ENCODE measurements around the gene LINC00237.

Gene LINC00237

DNA sequence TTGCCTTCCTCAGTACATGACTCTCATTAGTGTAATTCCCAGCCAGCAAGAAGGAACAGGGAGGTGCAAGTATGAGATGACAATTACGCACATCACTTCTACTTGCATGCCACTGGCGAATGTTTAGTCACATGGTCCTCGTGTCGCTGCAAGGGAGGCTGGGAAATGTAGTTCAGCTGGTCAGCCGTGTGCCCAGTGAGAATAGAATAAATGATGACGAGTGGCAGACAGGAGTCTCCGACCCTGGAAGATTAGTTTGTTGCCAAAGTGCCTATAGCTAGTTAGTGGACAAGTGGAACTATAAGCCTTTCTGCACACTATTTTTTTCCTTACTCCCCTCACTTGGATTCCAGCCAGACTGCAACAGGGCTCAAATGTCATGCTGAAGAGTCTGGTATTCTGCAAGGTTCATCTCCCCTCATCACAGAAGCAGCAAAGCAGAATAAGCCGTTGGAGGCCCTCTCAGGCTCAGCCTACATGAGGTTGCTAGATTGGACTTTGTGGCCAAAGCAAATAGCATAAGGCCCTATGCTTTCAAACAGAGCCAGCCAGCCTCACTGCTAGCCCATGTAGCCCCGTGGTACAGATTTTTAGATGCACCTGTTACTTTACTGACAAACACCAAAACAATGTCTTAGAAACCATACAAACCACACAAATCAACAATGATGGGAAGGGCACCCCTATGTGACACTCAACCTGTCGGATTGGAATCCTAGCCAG is 9.7 kb downstream of the LINC00237 start:
- no peak for DNase-seq (ENCODE audit: low read depth)

DNA sequence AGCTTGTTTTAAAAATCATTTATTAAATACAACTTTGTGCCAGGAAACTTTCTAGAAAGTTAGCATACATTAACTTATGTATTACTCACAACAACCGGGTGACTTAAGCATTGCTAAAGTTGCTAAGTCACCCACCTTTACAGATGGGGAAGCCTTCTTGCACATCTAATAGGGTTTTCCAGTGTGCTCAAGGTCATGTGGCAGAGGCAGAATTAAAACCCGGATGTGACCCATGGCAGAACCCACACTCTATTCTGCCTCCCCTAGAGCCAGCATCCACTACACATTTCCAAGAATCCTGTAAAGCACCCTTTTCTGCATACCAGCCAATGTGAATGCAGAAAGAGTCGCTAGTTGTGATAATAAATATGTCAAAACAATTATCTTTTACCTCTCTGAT is 13.4 kb downstream of the LINC00237 start:
- DNase-seq (ENCODE audit: low read depth) = no peak

DNA sequence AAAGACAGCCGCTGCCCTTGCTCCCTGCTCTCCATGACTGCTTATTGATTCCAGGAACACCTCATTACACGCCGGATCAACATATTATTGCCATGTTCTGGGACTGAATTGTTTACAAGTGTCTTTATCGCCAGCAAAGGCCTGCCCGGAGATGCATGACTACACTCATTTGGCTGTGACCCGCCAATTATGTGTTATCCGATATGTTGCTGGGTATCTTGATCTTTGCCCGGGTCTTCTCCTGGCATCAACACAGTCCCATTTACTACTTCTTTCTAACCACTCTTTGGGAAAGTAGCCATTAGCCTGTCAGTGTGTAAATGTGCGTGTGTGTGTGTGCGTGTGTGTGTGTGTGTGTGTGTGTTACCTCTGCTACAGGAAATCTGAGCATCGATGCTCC is 15.4 kb downstream of the LINC00237 start:
- DNase-seq (ENCODE audit: low read depth) = no peak

DNA sequence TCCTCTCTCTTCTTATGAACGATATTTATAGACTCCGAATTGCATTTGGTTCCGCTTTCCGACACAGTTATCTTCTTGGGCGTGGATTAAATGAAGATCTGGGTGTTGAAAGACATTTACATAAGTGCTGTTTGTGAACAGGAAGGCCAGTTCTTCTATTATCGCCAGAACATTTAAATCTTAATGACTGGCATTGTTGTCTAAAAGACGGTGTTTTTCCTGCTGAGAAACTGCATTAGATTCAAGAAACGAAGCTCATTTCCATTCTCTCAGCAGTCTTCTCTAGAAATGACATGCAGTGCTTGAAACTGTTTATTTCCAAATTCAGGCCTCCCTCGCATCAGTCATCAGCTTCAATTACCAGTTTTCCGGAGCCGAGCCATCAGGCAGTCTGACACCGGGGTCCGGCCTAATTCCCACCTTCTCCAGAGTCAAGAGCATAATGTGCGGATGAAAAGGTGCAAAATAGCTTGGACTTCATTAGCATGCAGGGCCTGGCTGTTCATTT is 16.0 kb downstream of the LINC00237 start:
- no peak for DNase-seq (ENCODE audit: low read depth)

DNA sequence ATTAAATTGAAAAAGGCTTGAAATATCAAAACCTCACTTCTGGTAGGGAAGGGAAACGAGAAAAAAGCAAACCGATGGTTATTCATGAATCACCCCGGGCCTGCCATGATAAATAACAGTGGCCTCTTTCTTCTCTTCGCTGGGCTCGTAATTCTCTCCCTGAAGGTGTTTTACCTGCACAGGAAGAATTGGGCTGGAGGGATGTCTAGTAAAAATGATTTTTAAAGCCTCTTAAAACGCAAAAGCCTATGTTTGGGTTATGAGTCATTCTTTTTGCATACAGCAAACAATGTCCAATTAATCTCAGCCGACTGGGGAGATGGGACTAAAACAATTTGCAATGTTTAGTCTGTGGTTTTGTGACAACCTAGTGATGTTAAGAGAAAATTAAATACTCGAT is 16.8 kb downstream of the LINC00237 start:
- no peak for DNase-seq (ENCODE audit: low read depth)

DNA sequence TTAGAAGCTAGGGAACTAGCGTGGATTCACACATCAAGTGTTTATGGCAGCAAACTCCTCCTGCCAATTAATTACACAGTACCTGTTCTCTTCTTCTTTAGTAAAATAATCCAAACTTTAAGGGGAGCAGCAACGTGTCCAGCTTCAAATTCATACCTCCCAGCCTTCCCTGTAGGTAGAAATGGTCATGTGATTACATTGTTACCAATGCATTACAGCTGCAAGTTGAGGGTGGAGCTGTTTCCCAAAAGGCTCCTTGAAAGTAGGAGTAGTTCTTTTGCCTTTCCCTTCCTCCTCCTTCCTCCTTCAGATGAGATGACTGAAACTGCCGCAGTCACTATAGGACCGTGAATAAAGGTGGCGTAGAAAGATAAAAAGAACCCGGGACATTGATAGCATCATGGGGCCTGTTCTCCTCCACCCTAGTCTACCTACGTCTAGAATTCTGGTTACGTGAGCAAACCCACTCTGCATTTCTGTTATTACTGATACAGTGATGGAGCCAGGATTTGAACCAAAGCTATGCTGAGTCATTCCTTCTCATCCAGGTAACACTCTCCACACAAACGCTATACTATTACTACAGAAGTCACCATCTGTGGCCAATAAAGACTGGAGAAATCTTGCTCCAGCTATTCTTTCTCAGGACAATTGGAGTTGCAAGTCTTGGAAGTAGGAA is 18.2 kb downstream of the LINC00237 start:
- DNase-seq (ENCODE audit: low read depth) = no peak

DNA sequence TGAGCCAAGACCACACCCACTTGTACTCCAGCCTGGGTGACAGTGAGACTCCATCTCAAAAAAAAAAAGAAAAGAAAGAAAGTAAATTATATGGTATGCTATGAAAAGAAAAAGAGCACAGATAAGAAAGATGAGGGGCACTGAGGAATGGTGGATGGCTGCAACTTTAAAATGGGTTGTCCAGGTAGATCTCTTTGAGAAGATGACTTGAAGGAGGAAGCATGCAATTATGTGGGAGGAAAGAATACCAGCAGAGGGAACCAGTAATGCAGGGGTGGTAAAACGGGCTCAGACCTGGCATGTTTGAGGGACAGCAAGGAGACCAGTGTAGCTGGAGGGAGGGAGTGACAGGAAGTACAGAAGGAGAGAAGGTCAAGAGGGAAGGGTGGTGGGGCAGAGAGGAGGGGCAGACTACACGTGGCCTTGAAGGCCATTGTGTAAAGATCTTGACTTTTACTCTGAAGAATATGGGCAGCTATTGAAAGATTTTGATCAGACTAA is 22.3 kb downstream of the LINC00237 start:
- DNase-seq (ENCODE audit: low read depth) = no peak

DNA sequence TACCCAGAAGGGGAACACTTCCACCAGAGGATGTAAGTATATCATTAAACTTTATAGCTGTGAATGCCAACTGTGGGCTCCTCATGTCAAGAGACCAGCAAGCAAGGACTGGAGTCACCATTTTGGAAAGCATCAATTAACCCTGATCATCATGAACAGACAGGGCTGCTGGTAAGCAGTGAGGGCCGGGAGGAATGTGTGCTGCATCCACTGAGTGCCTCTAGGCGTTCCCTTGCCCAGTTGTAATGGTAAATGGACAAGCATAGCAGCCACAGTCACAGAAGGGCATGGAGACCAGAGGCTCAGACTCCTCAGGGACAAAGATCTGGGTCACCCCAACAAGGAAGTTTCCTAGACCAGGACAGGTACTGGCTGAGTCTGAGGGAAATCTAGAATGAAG is 23.6 kb downstream of the LINC00237 start:
- no peak for DNase-seq (ENCODE audit: low read depth)

DNA sequence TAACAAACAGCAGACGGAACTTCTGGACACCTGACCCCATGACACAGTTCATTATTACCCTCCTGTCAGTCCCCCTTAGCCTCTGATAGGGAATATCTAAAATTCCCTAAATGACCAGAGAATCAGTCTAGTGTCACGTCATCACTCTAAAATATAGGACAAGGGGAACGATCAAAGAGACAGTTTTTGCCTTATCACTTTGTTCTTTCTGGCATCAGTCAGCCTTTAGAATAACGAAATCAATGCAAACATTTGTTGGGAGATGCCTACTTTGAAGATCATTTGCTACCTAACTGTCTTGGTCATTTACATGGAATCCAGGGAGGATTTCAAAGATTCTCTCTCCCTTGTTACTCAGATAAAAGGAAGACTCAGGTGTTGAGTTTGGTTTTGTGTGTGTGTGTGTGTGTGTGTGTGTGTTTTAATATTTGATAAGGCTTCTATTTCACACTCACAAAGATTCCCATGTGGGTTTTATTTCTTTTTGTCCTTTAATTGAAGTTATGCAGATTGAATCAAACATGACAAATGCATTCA is 28.3 kb downstream of the LINC00237 start:
- DNase-seq (ENCODE audit: low read depth) = no peak

DNA sequence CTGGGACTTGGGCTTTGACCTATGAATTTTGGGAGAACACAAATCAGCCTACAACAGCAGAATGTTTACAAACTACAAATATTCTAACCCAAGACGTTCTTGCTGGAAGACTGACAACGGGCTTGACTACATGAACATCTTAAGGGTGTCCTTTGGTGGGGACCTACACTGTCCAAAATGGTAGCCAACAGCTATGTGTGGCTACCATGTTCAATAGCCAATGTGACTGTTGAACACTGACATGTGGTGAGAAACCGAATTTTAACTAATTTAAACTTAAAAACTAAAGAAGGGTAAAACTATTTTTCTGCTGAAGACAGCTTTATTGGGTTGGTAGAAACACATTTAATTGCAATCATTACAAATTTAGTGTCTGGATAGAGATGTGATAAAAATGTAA is 30.1 kb downstream of the LINC00237 start:
- DNase-seq (ENCODE audit: low read depth) = no peak

DNA sequence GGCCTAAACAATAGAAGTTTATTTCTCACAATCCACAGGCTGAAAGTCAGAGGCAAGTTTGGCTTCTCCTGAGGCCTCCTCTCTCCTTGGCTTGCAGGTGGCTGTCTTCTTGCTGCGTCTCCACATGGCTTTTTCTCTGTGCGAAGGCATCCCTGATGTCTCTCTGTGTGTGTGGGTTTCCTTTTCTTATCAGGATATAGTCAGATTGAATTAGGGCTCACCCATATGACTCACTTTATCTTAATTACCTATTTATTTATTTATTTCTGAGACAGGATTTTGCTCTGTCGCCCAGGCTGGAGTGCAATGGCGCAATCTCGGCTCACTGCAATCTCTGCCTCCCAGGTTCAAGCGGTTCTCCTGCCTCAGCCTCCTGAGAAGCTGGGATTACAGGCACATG is 30.7 kb downstream of the LINC00237 start:
- DNase-seq (ENCODE audit: low read depth) = no peak

DNA sequence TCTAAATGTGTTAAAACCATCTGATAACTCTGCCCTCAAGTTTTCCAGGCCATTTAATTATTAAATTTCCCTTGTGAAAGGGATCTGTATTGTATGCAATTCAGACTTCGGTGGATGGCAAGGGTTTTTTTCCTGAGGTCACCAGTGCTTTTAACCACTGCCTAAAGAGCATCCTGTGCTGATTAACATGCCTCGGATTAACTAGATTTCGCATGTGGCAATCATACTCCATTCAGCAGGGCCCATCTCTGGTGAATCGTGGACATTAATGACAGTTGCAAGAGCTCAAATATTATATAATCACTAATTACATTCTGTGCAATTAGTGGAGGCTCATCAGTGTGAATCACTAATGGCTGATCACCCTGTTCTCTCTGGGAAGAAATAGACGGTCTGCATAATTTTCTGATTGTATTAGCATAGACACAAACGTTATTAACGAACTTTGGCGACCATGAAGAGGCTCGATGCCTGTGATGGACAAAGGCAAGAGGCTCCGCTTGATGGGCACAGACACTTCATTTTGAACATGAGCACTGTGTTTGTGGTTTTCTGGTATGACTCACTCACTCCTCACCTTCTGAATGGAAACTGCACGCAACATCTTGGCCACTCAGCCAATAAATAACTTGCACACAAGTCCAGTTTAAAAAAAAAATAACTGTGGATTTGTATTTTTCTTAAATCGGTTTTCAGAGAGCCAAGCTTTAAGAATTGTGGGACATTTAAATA is 31.4 kb downstream of the LINC00237 start:
- no peak for DNase-seq (ENCODE audit: low read depth)

DNA sequence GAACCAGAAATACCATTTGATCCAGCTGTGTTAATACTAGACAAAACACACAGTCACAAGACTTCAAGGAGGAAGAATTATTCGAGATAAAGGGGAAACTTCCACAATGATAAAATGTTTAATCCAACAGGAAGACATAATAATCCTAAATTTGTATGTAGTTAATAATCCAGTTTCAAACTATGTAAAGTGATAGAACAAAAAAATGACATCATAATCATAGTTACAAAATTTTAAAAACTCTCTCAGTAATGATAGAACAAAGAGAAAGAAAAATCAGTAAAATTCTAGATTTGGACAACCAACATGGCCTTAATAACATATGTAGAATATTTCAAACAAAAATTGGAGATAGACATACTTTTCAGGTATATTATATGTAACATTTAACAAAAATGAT is 38.9 kb downstream of the LINC00237 start:
- DNase-seq (ENCODE audit: low read depth) = no peak

DNA sequence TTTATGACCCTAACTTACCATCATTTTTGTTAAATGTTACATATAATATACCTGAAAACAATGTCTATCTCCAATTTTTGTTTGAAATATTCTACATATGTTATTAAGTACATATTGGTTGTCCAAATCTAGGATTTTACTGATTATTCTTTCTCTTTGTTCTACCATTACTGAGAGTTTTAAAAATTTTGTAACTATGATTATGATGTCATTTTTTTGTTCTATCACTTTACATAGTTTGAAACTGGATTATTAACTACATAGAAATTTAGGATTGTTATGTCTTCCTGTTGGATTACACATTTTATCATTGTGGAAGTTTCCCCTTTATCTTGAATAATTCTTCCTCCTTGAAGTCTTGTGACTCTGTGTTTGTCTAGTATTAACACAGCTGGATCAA is 41.2 kb downstream of the LINC00237 start:
- no peak for DNase-seq (ENCODE audit: low read depth)

DNA sequence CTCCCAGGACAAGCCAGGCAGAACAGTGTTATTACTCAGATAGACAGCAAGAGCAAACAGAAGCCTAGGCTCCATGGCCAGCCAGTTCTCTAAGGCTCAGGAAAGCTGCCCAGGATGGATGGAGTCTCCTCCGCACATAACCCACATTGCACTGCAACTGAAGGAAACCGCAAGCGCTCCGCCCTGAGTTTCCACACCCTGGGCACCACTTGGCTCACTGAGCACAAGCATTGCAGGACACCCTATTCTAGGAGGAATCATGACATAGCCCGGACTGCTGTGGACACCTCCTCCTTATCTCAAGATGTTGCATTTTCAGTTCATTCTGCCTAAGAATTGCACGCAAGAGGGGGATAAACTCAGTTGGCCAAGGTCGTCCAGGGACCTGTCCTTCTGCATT is 42.9 kb downstream of the LINC00237 start:
- no peak for DNase-seq (ENCODE audit: low read depth)

DNA sequence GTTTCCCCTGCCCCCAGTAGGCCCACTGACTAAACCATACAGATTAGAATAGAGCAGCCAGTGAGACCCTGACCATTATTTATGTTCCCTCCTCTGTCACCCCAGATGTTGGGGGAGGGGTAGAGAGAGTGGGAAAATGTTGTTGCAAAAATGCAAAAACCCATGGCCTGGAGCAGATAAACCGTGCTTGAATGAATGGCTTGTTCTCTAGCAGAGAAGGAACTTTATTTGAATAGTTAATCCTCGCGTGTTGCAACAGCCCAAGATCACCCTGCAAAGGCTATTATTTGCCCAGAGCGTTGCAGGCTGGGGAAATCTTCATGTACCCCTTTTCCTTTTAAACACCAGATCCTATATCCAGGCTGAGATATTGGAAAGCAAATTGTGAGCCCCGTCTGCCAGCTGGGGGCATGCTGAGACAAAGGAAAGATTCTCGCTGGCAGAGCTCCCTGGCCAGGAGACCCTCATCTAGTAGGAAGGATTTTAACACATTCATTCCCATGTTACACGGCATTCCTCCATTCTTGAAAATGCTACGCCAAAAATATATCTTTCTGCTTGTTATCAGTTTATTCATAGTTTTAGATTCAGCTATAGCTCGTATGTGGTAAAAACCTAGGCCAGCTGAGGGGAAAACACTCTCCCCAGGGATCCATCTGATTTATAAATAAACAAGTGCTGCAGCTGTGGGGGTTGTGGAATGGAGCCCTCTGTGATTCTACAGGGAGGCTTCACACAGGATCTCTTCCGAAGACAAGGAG is 53.0 kb downstream of the LINC00237 start:
- no peak for DNase-seq (ENCODE audit: low read depth)

DNA sequence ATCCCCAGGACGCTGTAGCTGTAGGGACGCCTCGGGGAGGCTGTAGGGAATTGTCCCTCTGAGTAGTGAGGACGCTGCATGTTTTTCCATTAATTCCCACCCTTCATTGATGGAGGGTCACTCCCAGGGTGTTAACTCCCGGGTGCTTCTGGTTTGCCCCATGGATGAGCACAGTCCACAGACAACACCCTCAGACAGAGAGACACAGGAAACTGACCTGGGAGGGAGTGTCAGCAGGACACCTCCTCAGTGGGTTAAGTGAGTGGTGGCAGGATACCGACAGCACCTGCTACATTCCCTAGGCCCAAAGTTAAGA is 53.5 kb downstream of the LINC00237 start:
- no peak for DNase-seq (ENCODE audit: low read depth)

DNA sequence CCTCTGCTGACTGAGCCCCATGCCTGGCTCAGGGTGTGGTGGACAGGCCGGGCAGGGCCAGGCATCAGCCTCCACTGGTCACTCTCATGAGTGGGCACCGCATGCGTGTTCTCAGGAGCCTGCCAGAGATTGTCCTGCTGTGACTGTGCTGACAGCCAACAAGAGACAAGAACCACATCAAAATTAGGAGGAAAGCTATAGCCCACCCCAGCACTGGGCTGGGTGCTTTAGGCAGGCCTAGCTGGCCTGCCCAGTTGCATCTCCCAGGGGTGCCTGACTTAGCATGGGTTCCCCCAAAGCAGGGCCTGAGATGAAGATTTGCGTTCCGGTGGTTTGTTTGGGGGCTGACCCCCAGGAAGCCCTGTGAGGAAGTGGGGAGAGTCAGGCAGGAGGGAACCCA is 53.9 kb downstream of the LINC00237 start:
- no peak for DNase-seq (ENCODE audit: low read depth)

DNA sequence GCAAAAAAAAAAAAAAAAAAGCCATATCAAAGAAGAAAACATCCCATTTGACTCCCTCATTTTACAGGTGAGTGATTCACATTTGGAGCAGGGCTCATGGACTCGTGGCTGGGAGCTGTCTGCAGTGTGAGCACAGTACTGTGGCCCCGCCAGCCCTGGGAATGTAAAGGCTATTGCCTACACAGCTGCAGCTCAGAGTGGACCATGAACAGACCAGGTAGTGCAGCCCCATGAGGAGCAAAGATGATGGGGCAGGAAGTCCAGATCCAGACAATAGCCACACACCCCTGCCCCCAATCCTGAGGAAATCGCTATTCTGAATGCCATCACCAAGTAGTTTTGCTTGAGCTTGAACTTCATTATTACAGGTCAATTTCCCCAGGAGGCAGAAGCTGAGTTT is 55.4 kb downstream of the LINC00237 start:
- no peak for DNase-seq (ENCODE audit: low read depth)

DNA sequence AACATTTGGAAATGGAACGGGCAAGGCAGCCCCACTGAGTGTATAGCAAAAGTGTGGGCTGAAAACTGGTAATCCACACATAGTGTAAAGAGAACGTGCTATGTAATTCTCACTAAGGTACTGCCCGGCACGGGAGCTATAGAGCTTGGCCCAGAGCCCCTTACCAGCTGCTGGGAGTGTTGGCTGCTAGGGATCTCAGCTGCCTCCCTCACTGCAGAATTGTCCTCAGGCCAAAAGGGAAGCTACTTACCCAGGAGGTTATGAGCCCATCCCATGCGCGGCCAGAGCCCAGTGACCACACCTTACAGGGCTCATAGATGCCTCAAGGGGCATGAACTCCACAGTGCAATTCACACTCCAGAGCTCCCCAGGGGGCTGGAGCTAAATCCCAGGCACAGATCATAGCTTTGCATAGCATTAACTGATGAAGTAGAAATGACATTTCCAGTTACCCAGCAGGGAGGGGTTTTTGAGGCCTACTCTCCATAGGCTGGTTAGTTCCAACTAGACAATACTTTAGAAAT is 56.8 kb downstream of the LINC00237 start:
- DNase-seq (ENCODE audit: low read depth) = no peak

DNA sequence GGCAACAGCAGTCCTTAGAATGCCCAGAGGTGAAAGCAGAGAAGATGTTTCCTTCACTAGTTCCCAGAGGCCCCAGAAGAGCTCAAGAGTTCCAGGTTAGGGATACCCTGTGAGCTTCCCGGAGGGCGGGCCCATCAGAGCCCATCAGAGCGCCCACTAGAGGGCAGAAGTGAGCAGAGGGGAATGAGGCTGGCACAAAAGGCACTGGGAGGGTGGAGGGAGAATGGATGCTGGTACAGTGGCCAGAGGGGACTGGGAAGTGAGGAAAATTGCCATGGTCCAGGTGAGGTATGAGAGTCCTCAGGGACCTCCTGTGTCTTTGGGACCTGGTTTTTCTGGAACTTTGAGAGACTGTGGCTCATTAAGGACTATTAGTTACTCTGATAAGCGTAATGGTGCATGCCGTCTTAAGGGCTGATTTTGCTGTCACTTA is 57.3 kb downstream of the LINC00237 start:
- DNase-seq (ENCODE audit: low read depth) = peak; percentile 24

DNA sequence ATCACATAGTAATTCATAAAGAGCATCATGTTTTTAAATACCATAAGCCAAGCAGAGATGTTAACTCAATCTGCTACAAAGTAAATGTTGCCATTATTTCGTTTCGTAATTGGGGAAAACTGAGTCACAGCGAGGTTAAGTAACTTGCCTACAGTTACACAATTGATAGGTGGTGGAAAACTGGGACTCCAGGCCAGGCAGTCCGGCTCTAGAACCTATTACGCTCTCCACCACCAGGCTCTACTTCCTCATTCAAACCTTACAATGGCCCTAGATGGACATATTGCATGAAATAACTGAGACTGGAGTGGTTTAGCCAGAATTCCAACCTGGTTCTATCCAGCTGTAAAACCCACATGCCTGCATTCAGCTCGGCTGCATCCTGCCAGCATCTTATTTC is 58.2 kb downstream of the LINC00237 start:
- no peak for DNase-seq (ENCODE audit: low read depth)
